Measurements from ENCODE around the gene NPTXR. TPM values are rescaled to one million over a fixed set of nuclear protein-coding genes. Genes with fewer than 3 reads are reported as not detected.

Gene NPTXR
- total and polyA plus RNA-seq, 10 of the 15 experiments (the other 5 are each of a cell fraction or from before 2014, with no cell fraction given), result 0.02 to 0.38 (median 0.07) TPM; not detected in 2

DNA sequence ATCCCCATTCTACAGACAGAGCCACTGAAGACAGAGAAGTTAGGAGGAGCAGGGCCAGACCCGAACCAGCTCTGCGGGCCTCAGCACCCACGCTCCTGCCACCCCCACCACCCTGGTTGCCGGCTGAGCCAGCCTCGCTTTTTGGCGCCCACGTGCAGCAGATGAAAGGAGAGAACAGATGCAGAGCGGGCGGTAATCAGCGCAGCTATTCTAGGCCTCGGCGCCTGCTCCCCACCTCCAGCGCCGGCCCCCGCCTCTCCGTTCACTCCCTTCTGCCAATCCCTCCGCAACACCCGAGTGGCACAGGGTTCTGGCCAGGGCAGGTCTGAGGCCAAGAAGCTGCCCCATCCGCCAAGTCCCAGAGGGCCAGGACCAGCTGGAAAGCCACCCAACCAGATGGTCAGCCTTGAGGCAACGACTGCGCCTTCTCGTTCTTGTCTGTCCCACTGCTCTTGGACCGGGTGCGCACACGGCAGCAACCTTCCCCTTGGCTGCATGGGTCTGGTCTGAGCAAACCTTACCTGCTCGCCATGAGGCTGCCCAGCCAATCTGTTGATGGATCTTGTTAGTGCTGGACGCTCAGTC is 66.6 kb downstream of the NPTXR start:
- Histone ChIP-seq H2AFZ (ENCODE audit: control insufficient read depth, low read depth, low read length) (no peak overlapping the region), H3K4me3 (no peak overlapping the region), H3K4me2 (ENCODE audit: control insufficient read depth, insufficient read depth) (no peak overlapping the region), H3K27ac (ENCODE audit: control insufficient read depth, insufficient read depth) (no peak overlapping the region), H3K36me3 (ENCODE audit: control insufficient read depth in 2 of 2, insufficient read depth in 2 of 2, low read length in 1 of 2) (no peaks in the 10 kb centered on the region), H3K79me2 (ENCODE audit: control insufficient read depth, insufficient read depth, low read length) (no peaks in the 10 kb centered on the region), H3K27me3 (replicated peaks in 1 of 2; ENCODE audit: control insufficient read depth in 2 of 2, insufficient read depth in 2 of 2, low read length in 1 of 2) (no peaks in the 10 kb centered on the region), H3K9ac (ENCODE audit: control insufficient read depth, insufficient read depth, low read length) (no peak overlapping the region), H4K20me1 (ENCODE audit: control insufficient read depth, insufficient read depth) (no peaks in the 10 kb centered on the region), H3K4me1 (ENCODE audit: control insufficient read depth, insufficient read depth, low read length) (no peaks in the 10 kb centered on the region), H3K9me3 (replicated peaks; ENCODE audit: control insufficient read depth, insufficient read depth, low read length) (no peaks in the 10 kb centered on the region)
- SMC1A ChIA-PET (ENCODE audit: uncharacterized antibody, unreplicated experiment), result no interaction called here
- CTCF ChIA-PET, result no interaction called here
- 75% methylated on average over 27 of the region's 27 CpGs for WGBS (ENCODE audit: insufficient coverage, insufficient replicate concordance, low lambda C conversion rate, missing lambda C conversion rate)
- FAIRE-seq (no peak), ATAC-seq (no peak), DNase-seq (ENCODE audit: low read depth, low spot score) (no peak)
- POLR2A ChIA-PET, result no interaction called here
- no TSS peak for BruUV-seq (replicated peaks)
- no peak for TF ChIP-seq NR2F1 (conservative IDR thresholded peaks at IDR 0.05)
- no peak for TF ChIP-seq RELA (IDR thresholded peaks at IDR 0.05; ENCODE audit: borderline replicate concordance, partially characterized antibody)
- no peak for TF ChIP-seq ZSCAN29 (IDR thresholded peaks at IDR 0.05)
- TF ChIP-seq EGR1 (IDR thresholded peaks at IDR 0.05; ENCODE audit: borderline replicate concordance in 1 of 2, low read depth in 2 of 2, low read length in 2 of 2), result no peak
- no peak for TF ChIP-seq SRF (IDR thresholded peaks at IDR 0.05; ENCODE audit: low read depth in 2 of 2, low read length in 2 of 2)
- no peak for TF ChIP-seq MYC (IDR thresholded peaks at IDR 0.05; ENCODE audit: insufficient read depth, insufficient read length, insufficient replicate concordance, low read length, severe bottlenecking)
- no peak for TF ChIP-seq RCOR1 (conservative IDR thresholded peaks at IDR 0.05; ENCODE audit: low read depth, low read length)
- in situ Hi-C loops (cut with MboI), result no loop called here
- RAD21 ChIA-PET (ENCODE audit: unreplicated experiment), result no interaction called here
- intact Hi-C loops (cut with micrococcal nuclease; ENCODE audit: unreplicated experiment), result no loop called here

DNA sequence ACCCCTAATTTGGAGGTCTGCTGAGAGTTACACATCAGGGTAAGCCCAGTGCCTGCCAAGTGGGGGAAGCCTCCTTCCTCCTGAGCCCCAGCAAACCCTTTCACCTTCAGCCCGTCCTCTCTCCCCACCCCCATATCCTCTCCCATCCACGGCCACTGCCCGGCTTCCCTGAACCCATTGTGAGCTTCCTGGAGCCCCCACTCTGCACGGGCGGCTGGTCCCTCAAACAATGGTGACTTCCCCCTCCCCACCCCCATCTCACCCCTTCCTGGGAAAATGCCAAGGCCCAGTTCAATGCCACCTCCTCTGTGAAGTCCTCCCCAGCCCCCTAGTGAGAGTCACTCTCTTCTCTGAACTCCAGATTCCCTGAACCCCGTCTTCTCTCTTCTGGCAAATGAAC is 67.7 kb downstream of the NPTXR start:
- Histone ChIP-seq H3K27me3 (replicated peaks in 1 of 2; ENCODE audit: control insufficient read depth in 2 of 2, insufficient read depth in 2 of 2, low read length in 1 of 2) (no peaks in the 10 kb centered on the region), H3K4me3 (no peak overlapping the region), H3K79me2 (ENCODE audit: control insufficient read depth, insufficient read depth, low read length) (no peaks in the 10 kb centered on the region), H3K4me1 (ENCODE audit: control insufficient read depth, insufficient read depth, low read length) (no peaks in the 10 kb centered on the region), H3K36me3 (ENCODE audit: control insufficient read depth in 2 of 2, insufficient read depth in 2 of 2, low read length in 1 of 2) (no peaks in the 10 kb centered on the region), H3K9ac (ENCODE audit: control insufficient read depth, insufficient read depth, low read length) (no peak overlapping the region), H3K27ac (ENCODE audit: control insufficient read depth, insufficient read depth) (no peak overlapping the region), H3K9me3 (replicated peaks; ENCODE audit: control insufficient read depth, insufficient read depth, low read length) (no peaks in the 10 kb centered on the region), H2AFZ (ENCODE audit: control insufficient read depth, low read depth, low read length) (no peak overlapping the region), H3K4me2 (ENCODE audit: control insufficient read depth, insufficient read depth) (no peak overlapping the region), H4K20me1 (ENCODE audit: control insufficient read depth, insufficient read depth) (no peaks in the 10 kb centered on the region)
- FAIRE-seq (no peak), ATAC-seq (no peak), DNase-seq (ENCODE audit: low read depth, low spot score) (no peak)
- ChIA-PET SMC1A (ENCODE audit: uncharacterized antibody, unreplicated experiment) (no interaction called here), POLR2A (no interaction called here), CTCF (no interaction called here), RAD21 (ENCODE audit: unreplicated experiment) (no interaction called here)
- in situ Hi-C loops (cut with MboI) (no loop called here), intact Hi-C loops (cut with micrococcal nuclease; ENCODE audit: unreplicated experiment) (no loop called here)
- BruUV-seq (replicated peaks), result no TSS peak
- 66% methylated on average over 6 of the region's 6 CpGs for WGBS (ENCODE audit: insufficient coverage, insufficient replicate concordance, low lambda C conversion rate, missing lambda C conversion rate)
- TF ChIP-seq CEBPB (IDR thresholded peaks at IDR 0.05; ENCODE audit: borderline replicate concordance in 1 of 2, low read depth in 2 of 2, low read length in 2 of 2) (no peak), SIX5 (IDR thresholded peaks at IDR 0.05; ENCODE audit: low read depth, low read length, severe bottlenecking) (no peak), CHD1 (IDR thresholded peaks at IDR 0.05; ENCODE audit: low read depth, low read length) (no peak), SPI1 (IDR thresholded peaks at IDR 0.05; ENCODE audit: borderline replicate concordance, insufficient read depth, low read depth, low read length) (no peak), JUNB (IDR thresholded peaks at IDR 0.05) (no peak)
- TF ChIP-seq, protein P1, sequence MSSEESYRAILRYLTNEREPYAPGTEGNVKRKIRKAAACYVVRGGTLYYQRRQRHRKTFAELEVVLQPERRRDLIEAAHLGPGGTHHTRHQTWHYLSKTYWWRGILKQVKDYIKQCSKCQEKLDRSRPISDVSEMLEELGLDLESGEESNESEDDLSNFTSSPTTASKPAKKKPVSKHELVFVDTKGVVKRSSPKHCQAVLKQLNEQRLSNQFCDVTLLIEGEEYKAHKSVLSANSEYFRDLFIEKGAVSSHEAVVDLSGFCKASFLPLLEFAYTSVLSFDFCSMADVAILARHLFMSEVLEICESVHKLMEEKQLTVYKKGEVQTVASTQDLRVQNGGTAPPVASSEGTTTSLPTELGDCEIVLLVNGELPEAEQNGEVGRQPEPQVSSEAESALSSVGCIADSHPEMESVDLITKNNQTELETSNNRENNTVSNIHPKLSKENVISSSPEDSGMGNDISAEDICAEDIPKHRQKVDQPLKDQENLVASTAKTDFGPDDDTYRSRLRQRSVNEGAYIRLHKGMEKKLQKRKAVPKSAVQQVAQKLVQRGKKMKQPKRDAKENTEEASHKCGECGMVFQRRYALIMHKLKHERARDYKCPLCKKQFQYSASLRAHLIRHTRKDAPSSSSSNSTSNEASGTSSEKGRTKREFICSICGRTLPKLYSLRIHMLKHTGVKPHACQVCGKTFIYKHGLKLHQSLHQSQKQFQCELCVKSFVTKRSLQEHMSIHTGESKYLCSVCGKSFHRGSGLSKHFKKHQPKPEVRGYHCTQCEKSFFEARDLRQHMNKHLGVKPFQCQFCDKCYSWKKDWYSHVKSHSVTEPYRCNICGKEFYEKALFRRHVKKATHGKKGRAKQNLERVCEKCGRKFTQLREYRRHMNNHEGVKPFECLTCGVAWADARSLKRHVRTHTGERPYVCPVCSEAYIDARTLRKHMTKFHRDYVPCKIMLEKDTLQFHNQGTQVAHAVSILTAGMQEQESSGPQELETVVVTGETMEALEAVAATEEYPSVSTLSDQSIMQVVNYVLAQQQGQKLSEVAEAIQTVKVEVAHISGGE (CRISPR knock-in tag; IDR thresholded peaks at IDR 0.05), result no peak

All from GM12878 (cell line).